Cardiac fibroblast (primary cell): ENCODE measurements around the gene BOLL.
A peak's percentile ranks its signal among the peaks of the same experiment; 100 is the strongest.
"Not testable (repeated sequence)": the region's sequence is repeated elsewhere in the genome, so short reads cannot be mapped to it uniquely, and the experiment has no call there.

Experiments used
- DNase-seq, 2 donors: peaks; one replicate each; pipeline versions ENCODE4 v3.0.0 to v3.0.0-alpha.2; 2010; ENCODE audit warnings: low read depth in 2 of 2
- H3K4me3 ChIP-seq, 2 donors: replicated peaks in 1 of 2; 1 replicate in 1 of 2; 2 replicates in 1 of 2; pipeline ENCODE4 v1.5.1; 2011; ENCODE audit warnings: low read depth in 2 of 2, low read length in 2 of 2, mild to moderate bottlenecking in 2 of 2, moderate library complexity in 1 of 2
- TF ChIP-seq, protein P1 (sequence below): IDR thresholded peaks from one replicate; pipeline ENCODE4 v1.5.1; 2011; ENCODE audit warnings: low read depth, mild to moderate bottlenecking, low read length, inconsistent platforms

Gene BOLL

DNA sequence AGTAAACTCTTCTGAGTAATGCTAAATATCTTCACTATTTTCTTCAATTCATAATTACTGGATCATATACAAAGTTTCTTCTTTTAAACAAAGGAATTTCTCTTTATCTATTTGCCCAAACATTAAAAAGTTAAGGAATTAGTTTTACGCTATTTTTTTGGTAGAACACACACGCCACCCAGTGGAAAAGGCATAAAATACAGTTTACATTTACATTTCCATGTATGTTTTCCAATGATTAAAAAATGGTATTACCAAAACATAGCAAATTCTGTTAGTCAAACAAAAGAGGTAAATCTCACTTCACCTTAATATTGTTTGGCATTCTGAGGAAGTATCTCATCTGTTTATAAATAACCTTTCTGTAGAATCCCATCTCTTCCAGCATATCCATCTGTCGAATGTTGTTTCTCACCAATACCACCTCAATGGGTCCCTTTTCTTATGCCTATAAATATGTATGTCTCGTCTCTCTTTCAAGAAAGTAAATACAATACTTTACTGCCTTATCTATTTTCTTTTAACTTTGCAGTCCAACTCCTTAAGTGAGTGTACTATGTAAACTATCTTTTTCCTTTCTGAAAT is 7.2 kb downstream of the BOLL start:
- no peak overlapping the region for H3K4me3 ChIP-seq
- DNase-seq: peak; percentile 63 to 68
- TF ChIP-seq, protein P1, sequence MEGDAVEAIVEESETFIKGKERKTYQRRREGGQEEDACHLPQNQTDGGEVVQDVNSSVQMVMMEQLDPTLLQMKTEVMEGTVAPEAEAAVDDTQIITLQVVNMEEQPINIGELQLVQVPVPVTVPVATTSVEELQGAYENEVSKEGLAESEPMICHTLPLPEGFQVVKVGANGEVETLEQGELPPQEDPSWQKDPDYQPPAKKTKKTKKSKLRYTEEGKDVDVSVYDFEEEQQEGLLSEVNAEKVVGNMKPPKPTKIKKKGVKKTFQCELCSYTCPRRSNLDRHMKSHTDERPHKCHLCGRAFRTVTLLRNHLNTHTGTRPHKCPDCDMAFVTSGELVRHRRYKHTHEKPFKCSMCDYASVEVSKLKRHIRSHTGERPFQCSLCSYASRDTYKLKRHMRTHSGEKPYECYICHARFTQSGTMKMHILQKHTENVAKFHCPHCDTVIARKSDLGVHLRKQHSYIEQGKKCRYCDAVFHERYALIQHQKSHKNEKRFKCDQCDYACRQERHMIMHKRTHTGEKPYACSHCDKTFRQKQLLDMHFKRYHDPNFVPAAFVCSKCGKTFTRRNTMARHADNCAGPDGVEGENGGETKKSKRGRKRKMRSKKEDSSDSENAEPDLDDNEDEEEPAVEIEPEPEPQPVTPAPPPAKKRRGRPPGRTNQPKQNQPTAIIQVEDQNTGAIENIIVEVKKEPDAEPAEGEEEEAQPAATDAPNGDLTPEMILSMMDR: peak; percentile 44

DNA sequence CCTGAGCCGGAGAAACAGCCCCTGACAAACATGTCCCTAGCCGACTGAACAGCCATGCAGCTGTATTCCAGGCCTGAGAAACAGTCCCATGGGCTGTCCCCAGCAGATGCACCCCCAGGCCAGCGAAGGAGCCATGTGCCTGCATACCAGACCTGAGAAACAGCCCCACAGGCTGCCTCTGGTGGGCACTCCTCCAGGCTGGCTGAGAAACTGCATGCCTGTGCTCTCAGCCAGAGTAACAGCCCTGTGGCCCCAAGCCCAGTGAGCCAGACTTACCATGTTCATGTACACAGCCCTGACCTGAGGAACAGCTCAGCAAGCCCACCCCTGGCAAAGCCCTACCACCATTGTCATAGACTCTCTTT is 24.8 kb downstream of the BOLL start:
- DNase-seq: no peak
- H3K4me3 ChIP-seq: no peak overlapping the region
- TF ChIP-seq, protein P1: no peak

- TF ChIP-seq, protein P1: no peak
- DNase-seq: no peak
- H3K4me3 ChIP-seq: no peak overlapping the region
These were observed 25.4 kb downstream of the BOLL start for GRCh38 chr2:197759625-197760292.

- TF ChIP-seq, protein P1: no peak
- no peak overlapping the region for H3K4me3 ChIP-seq
- no peak for DNase-seq
These were observed 26.1 kb downstream of the BOLL start for GRCh38 chr2:197759013-197759412.

GRCh38 chr2:197740200-197740599 is 44.9 kb downstream of the BOLL start:
- TF ChIP-seq, protein P1: no peak
- no peak overlapping the region for H3K4me3 ChIP-seq
- no peak for DNase-seq

DNA sequence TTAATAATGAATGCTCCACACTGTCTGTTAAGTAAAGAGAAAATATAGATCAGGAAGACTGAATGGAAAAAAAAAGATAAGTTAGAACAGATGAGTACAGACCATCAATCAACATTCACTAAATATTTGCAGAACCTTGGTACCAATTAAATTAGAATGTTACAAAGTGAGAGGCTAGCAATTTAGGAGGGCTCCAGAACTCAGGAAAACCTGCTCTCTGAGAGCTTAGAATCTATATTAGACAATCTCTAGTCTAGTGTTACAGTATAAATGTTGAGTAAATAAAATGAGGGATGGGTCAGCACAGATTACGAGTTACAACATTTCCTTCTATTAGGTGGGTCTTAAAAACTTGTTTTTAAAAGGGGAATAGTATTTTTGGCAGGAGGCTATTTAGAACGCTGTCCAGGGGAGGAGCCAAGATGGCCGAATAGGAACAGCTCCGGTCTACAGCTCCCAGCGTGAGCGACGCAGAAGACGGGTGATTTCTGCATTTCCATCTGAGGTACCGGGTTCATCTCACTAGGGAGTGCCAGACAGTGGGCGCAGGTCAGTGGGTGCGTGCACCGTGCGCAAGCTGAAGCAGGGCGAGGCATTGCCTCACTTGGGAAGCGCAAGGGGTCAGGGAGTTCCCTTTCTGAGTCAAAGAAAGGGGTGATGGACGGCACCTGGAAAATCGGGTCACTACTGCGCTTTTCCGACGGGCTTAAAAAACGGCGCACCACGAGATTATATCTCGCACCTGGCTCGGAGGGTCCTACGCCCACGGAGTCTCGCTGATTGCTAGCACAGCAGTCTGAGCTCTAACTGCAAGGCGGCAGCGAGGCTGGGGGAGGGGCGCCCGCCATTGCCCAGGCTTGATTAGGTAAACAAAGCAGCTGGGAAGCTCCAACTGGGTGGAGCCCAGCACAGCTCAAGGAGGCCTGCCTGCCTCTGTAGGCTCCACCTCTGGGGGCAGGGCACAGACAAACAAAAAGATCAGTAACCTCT is 56.3 kb downstream of the BOLL start:
- DNase-seq, H3K4me3 ChIP-seq: not testable (repeated sequence)

DNA sequence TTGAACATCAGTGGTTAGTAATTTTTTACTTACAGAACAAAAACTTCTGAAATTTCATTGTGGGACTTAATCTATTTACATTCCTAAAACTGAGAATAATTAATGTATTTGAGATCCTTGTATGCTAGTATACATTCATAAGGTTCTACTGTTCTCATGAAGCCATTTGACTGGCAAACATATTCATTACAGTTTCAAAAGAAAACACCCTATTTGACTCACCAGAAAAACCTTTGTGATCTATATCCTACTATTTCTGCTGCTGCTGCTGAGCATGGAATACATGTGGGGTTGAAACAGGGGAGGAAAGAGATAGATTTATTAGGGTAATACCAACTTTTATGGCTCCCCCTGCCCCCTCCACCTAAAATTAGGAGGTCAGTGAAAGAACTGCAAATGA is 58.1 kb downstream of the BOLL start:
- no peak for DNase-seq
- H3K4me3 ChIP-seq: no peak overlapping the region
- TF ChIP-seq, protein P1: no peak
